ENCODE measurements around the gene PLEKHG5.
A peak's percentile ranks its signal among the peaks of the same experiment; 100 is the strongest.

Gene PLEKHG5

DNA sequence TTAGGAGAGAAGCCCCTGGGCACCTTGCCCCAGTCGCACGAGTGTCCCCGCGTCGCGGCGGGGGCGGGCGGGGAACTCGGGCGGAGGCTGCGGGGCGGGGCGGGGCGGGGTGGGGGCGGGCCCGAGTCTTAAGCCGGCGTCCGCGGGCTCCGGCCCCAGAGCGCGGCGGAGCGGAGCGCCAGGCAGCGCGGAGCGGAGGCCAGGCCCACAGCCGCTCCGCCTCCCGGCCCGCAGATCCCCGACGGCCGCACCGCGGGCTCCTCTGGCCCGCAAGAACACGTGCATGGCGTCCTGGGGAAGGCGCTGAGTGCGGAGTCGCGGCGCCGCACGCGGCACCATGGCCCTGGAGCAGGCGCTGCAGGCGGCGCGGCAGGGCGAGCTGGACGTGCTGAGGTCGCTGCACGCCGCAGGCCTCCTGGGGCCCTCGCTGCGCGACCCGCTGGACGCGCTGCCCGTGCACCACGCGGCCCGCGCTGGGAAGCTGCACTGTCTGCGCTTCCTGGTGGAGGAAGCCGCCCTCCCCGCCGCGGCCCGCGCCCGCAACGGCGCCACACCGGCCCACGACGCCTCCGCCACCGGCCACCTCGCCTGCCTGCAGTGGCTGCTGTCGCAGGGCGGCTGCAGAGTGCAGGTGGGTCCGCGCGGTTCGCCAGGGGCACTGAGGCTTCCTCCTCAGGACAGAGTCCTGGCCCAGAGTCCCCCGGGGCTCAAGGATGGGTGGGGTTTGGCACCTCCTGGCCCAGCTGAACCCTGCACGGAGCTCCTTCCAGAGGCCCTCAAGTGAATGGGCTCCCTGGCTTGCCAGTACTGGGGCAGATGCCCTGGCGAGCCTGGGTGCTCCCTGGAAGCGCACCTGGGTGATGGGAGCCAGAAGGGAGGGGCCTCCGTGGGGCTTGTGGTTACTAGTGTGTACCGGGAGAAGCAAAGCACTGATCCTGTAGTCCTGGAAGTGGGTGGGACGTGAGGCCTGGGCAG is 66.6 kb downstream of the PLEKHG5 start, which contains the start of gene ESPN:
TSS of gene ESPN (plus strand) at position 158 of the 975 bp plus-strand sequence. CDS start at position 338, 180 bp downstream.
- no peak for DNase-seq

DNA sequence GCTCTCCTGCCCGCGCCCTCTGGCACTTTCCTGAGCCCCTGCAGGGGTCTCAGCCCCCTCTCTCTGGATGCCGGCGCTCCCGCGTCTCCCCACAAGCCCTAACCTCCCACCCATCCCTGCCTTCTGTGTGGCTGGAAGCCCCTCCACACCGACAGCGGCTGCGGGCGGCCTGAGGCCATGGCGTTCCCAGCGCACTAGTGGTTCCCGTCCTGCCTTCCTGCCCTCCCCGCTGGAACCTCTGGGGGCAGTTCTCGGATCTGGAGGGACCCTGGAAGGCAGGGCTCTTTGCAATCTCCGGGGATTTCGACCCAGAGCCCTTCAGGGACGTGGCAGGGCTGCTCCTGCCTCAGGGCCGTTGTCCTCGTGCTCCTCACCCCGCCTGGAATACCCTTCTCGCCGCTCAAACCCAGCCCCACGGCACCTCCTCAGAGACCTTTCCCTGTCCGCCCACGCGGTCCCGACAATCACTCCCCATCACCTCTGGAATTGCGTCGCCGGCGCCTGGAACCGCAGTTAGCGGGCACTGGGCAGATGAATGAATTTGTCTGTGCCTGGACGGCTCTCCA is 67.4 kb downstream of the PLEKHG5 start:
- DNase-seq = no peak

- DNase-seq = peak; percentile 16
Observed at GRCh38 chr1:6423321-6423999, 68.0 kb downstream of the PLEKHG5 start.

- no peak for DNase-seq
Observed at GRCh38 chr1:6421266-6421665, 70.2 kb downstream of the PLEKHG5 start.

- DNase-seq = no peak
Observed at GRCh38 chr1:6420454-6421042, 70.9 kb downstream of the PLEKHG5 start.

DNA sequence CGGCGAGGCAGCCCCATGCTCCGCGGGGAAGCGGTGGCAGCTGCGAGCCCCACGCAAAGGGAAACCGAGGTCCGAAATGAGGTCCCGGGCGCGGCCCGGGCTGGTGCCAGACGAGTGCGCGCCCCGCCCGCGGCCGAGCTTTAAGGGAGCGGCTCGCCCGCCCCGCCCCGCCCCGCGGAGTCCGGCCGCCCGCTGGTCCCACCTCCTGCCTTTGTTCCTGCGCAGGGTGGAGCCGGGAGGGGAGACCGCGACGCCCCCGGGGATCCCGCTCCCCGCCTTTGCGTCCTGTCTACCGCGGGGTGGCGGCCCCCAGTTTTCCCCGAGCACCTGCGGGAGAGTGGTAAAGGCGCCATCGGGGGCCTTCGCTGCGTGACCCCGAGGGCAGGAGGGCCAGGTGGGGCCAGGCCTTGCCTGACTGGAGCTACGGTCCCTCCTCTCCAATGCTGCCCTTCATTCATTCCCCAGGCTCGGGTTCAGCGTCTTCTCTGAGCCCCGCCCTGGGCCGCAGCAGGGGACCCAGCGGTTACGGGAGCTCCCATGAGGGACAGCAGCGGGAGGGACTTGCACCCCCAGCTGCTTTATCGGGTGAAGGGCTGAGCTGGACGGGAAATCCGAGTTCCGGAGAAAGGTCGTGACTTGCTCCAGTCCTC is 71.5 kb downstream of the PLEKHG5 start, which contains the start of gene HES2:
TSS of gene HES2 (minus strand) at position 116 of the 650 bp plus-strand sequence. CDS start at position 17, 99 bp downstream.
- DNase-seq = no peak

GRCh38 chr1:6419397-6419803 is 72.1 kb downstream of the PLEKHG5 start:
- DNase-seq = no peak

DNA sequence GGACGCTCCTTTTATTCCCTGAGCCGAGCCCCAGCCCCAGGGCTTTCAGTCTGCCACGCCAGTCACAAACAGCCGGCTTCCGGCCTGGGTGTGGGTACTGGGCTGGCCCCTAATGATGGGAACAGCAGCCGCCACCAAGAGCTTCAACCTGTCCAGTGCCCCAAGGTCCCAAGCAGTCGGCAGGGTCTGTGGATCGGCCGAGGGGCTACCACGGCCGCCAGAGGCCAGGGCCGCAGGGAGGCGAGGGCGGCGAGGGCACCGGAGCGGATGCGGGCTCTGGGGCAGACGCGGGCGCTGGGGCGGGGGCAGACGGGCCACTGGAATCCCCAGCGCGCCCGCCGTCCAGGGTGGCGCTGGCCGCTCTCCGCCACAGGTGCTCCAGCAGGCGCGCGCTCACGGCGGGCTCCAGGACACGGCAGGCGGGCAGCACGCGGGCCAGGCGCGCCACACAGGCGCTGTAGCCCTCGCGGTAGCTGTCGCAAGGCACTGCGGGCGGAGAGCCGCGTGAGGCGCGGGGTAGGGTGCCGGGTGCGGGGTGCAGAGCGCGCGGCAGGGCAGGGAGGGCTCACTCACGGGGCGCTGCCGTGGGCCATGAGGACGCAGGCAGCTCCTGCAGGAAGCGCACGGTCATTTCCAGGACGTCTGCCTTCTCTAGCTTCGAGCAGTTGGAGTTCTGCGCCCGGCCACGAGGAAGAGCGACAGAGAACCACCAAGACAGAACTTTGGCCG is 72.6 kb downstream of the PLEKHG5 start:
- no peak for DNase-seq

DNA sequence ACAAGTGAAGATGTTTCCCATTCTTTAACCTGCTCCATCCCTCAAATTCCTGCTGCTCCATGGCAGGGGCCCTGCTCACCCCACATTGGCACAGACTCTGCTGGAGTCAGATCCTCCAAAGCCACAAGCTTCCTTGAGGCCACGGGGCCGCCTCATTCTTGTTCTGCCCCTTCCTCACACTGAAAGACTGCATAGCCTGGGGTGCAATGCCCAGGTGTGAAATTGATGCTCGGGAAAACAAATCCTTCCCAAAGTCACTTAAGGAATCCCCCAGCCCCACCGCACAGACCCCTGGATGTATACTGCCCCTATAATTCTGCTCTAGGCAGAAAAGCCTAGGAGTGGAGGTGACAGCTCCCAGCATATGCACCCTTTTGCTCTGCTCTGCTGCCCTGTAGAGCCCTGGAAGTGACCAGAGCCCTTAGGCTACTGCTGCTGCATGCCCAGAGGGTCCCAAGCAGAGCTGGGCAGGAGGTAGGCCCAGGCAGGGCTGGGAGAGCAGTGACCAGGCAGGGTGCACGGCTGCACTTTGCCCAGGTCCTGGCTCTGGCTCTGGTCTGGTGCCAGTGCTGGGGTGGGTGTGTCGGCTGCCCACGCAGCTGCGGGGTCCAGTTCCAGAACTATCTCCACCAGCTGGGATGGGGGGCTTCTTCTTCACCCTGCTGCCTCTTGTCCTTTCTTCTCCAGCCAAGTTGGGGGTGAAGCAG is 73.4 kb downstream of the PLEKHG5 start:
- no peak for DNase-seq
